GM13976 (cell line): ENCODE measurements around the gene TCF4.

Experiments used
- DNase-seq: peaks from one replicate; pipeline ENCODE4 v3.0.0; 2012; ENCODE audit warnings: low spot score
- in situ Hi-C: fragments of 300-500 bp; cut with MboI; formaldehyde crosslinking; loops from one replicate; pipeline ENCODE4 v1.12.0; 2022; ENCODE audit warnings: low sequenced_read_pairs, mixed read lengths, inconsistent platforms; ENCODE audit not compliant: unreplicated experiment
- TF ChIP-seq, protein P1 (sequence below): IDR thresholded peaks from 2 replicates; pipeline ENCODE4 v1.5.1; 2012; ENCODE audit warnings: borderline replicate concordance, mild to moderate bottlenecking; ENCODE audit not compliant: insufficient read depth; ENCODE audit errors: extremely low read depth, missing control alignments, control extremely low read depth

Gene TCF4

DNA sequence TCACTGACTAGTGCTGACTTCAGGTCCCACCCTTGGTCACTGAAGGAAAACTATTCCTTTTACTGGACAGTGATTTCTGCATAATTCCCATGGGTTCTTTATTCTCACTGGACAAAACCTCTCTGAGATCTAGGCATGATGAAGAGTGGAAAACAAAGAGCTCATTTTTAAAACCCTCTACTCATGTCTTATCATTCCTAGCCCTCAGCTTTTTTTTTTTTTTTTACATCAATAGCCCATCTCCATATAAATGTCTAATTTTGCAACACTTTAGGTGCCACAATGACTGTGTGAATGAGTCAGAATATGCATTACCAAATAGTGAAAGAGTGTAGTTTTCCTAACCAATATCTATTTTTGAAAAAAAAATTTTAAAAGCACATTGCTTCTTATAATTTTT, 74.8 kb downstream of the TCF4 start:
- DNase-seq = no peak
- TF ChIP-seq, protein P1, sequence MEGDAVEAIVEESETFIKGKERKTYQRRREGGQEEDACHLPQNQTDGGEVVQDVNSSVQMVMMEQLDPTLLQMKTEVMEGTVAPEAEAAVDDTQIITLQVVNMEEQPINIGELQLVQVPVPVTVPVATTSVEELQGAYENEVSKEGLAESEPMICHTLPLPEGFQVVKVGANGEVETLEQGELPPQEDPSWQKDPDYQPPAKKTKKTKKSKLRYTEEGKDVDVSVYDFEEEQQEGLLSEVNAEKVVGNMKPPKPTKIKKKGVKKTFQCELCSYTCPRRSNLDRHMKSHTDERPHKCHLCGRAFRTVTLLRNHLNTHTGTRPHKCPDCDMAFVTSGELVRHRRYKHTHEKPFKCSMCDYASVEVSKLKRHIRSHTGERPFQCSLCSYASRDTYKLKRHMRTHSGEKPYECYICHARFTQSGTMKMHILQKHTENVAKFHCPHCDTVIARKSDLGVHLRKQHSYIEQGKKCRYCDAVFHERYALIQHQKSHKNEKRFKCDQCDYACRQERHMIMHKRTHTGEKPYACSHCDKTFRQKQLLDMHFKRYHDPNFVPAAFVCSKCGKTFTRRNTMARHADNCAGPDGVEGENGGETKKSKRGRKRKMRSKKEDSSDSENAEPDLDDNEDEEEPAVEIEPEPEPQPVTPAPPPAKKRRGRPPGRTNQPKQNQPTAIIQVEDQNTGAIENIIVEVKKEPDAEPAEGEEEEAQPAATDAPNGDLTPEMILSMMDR = no peak
- in situ Hi-C loops = no loop called here

DNA sequence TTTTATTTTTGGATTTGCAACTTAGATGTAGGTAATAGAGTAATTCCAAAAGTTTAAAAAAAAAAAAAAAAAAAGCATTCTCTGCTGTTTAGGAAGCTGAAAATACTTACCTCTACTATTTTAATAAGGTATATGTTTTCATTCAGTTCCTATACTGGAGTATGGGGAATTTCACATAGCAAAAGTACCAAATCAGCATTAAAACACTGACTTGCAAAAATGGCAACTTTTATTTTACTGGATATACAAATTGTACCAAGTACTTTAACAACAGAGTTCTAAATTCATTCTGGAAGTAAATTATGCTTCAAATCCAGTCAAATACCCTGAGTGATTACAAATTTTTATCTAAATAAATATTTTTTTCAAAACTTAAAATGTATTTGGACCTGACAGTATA, 76.7 kb downstream of the TCF4 start:
- TF ChIP-seq, protein P1 = no peak
- no peak for DNase-seq
- in situ Hi-C loops = no loop called here

DNA sequence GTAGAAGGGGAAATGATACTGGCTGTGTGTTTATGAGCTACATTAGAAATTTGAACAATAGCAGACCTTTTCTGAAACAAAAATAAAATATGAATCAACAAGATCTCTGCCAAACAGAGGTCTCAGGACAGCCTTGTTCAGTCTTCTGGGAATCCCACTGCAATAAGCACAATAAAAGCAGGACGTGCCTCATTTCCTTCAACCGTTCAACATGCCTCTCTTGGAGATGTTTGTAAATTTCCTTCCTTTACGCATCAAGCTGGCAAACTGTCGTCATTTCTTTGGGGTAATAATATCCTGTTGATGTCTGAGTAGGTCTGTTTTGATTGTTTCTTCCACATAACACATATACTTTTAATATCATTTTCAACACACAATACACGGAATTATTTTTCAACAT, 77.2 kb downstream of the TCF4 start:
- no peak for DNase-seq
- in situ Hi-C loops = no loop called here
- TF ChIP-seq, protein P1 = no peak

DNA sequence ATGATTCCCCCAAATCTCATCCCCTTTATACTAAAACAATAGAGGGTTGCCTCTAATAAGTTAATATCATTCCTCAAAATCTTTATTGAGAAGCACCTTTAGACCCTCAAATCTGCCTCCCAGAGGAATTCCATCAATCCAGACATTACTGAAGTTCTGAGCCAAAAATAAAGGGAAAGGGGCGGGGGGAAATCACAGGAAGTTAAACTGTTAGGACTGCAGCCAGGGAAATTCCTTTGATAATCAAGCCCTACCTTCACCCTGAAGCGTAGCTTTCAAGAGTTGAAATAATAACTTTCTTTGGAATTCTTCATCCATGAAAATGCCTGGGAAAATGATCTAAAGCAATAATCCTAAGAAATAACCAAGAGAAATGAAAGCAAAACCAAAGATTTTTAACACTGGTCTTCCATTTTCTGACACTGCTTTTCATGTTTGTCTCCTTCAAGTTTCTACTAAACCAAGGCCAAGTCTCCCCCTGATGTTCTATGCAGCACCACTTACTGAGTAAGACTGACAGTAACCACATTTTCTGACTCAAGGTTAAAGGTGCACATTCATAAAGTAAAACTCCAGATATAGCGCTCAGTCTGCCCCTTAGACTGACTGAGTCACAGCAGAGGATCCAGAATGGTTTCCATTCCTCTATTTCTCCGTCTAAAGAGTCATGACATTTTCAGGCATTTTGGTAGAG, 78.2 kb downstream of the TCF4 start:
- TF ChIP-seq, protein P1 = no peak
- peak; percentile 37 for DNase-seq
- in situ Hi-C loops = no loop called here

DNA sequence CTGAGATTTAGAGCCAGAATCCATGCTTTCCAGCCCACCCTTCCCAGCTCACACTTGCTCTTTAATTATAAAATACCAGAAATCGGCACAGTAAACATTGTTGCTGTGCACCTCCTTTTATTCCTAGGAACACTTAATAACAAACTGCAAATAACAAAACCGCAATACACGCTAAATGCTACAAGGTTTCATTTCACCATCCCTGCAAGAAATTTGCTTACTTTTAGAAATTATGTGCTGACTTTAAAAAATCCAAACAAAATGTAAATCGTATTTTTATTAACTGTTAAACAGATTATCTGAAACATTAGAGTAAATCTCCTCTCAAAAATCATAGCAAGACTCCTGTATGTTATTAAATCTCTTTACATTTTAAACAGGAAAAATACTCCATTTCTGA, 79.3 kb downstream of the TCF4 start:
- in situ Hi-C loops = no loop called here
- TF ChIP-seq, protein P1 = no peak
- DNase-seq = no peak

DNA sequence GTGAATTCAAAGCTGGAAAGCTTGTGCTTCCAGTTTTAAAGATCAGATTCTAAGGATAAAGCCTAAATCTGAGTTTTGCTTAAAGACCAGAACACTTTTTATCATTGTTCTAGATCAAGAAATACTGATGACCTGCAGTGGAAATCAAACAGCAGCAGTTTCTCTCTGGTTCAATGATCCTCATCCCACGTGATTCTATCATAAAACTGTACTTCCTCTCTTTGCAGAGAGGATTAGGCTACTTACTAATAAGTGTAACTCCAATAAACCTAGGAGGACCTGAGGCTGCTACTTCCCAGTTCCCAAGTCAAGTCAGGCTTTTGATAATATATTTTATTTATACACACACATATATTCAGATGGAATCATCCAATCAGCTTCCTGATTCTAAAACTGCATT, 81.9 kb downstream of the TCF4 start:
- DNase-seq = no peak
- in situ Hi-C loops = no loop called here
- TF ChIP-seq, protein P1 = no peak

DNA sequence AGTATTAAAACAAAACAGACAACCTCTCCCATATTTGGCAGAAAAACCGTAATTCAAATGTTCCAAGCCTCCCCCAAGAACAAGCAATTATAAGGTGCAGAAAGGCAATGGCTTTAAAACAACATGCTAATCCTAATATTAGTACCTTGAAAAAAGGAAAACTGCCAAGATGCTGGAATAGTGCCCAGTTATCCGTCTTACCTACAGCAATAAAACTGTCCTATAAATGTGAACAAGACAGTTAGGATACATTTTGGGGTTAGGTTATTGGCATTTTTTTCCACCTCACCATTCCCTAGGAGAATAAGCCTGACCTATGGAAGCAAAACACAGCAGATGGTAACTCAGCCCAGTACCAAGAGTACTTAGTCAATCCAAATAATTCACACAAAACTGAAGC, 83.2 kb downstream of the TCF4 start:
- TF ChIP-seq, protein P1 = no peak
- DNase-seq = no peak
- in situ Hi-C loops = no loop called here
